Osteoblast (primary cell): ENCODE data around the gene FAM221B. TPM values are rescaled to one million over a fixed set of nuclear protein-coding genes. Genes with fewer than 3 reads are reported as not detected.

Experiments
- DNase-seq: peaks from one replicate; pipeline ENCODE4 v3.0.0; 2011; ENCODE audit warnings: low spot score, mixed read lengths; ENCODE audit not compliant: insufficient read length; ENCODE audit errors: missing footprints
- H2AFZ ChIP-seq: 2 replicates; pipeline ENCODE4 v1.6.0; 2011; ENCODE audit warnings: mild to moderate bottlenecking, low read length
- H3K27ac ChIP-seq: 2 replicates; pipeline ENCODE4 v1.5.1; 2011; ENCODE audit warnings: mild to moderate bottlenecking, low read depth, low read length, moderate library complexity
- H3K27me3 ChIP-seq: 2 replicates; pipeline ENCODE4 v1.6.0; 2012; ENCODE audit warnings: mild to moderate bottlenecking, control low read depth, inconsistent platforms, low read length, moderate library complexity; ENCODE audit not compliant: insufficient read depth
- H3K36me3 ChIP-seq: 2 replicates; pipeline ENCODE4 v1.5.1; 2011; ENCODE audit warnings: mild to moderate bottlenecking, low read length, control low read depth, moderate library complexity; ENCODE audit not compliant: insufficient read depth
- H3K4me1 ChIP-seq: 2 replicates; pipeline ENCODE4 v1.5.1; 2011; ENCODE audit warnings: mild to moderate bottlenecking, low read length, control low read depth, moderate library complexity; ENCODE audit not compliant: insufficient read depth
- H3K4me2 ChIP-seq: 2 replicates; pipeline ENCODE4 v1.6.0; 2011; ENCODE audit warnings: mild to moderate bottlenecking, low read length; ENCODE audit not compliant: insufficient read depth
- H3K4me3 ChIP-seq: fragments of 200-600 bp; sonication (generic); 3 replicates; pipeline ENCODE4 v1.5.1; 2012; ENCODE audit warnings: mild to moderate bottlenecking, low read length, inconsistent platforms; ENCODE audit not compliant: insufficient read depth
- H3K79me2 ChIP-seq: 2 replicates; pipeline ENCODE4 v1.6.0; 2012; ENCODE audit warnings: mild to moderate bottlenecking, low read length, control low read depth, inconsistent platforms; ENCODE audit not compliant: insufficient read depth
- H3K9me3 ChIP-seq: 2 replicates; pipeline ENCODE4 v1.5.1; 2011; ENCODE audit warnings: low read depth, low read length, control low read depth
- H4K20me1 ChIP-seq: 2 replicates; pipeline ENCODE4 v1.6.0; 2012; ENCODE audit warnings: mild to moderate bottlenecking, low read length, control low read depth; ENCODE audit not compliant: insufficient read depth
- CTCF ChIP-seq: IDR thresholded peaks from 2 replicates; pipeline ENCODE4 v1.5.1; 2011; ENCODE audit warnings: mild to moderate bottlenecking, low read depth, low read length, moderate library complexity; ENCODE audit errors: extremely low read depth
- total RNA-seq: library from RNA; depleted of rRNA; stranded (reverse); fragments of >200 nt; gene quantifications from 2 replicates; pipeline ENCODE4 v1.2.3, GENCODE V29; 2012

The FAM221B gene
- total RNA-seq, 1 donor = not detected

- H2AFZ ChIP-seq = no peak overlapping the region
- peak overlapping the region; percentile 78 for H3K4me2 ChIP-seq
- no peak for TF ChIP-seq CTCF
These were observed 36.3 kb downstream of the FAM221B start for GRCh38 chr9:35792024-35792813.

DNA sequence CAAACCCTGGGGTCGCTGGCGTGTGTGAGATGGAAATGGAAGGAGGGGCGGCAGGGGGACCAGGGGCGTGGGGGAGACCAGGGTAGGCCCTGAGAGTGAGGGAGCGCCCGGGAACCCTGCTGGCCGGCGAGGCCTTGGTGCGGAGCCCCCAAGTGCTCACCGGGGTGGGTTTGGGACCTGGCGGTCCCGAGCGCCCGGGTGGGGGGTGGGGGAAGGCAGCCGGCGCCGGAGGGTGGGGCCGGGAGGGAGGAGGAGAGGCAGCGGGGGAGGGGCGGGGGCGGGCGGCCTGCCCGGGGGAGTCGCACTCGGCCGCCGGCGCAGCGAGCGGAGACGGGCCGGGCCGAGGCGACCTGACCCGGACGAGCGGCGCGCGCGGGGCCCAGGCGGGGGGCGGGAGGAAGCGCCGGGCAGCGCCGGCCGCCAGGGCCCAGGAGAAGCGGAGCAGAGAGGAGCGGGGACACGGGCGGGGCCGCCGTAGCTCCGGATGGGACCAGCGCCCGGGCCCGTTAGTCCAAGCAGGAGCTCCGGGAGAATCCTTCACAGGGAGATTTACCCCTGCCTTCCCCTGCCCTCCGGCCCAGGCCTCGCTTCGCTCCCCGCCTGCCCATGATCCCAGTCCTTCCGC lies 37.1 kb downstream of the FAM221B start, which contains the start of gene NPR2:
NPR2 (plus strand) TSS at position 295 of the 625 bp plus-strand sequence. CDS start 818 bp downstream, outside the sequence.
- no peaks in the 10 kb centered on the region for H3K9me3 ChIP-seq
- peak; percentile 91 for DNase-seq

More at GRCh38 chr9:35792024-35792813, 36.3 kb downstream of the FAM221B start:
- no peaks in the 10 kb centered on the region for H3K9me3 ChIP-seq
- peak overlapping the region; percentile 74 for H3K4me3 ChIP-seq
- H3K27ac ChIP-seq = no peak overlapping the region
- no peaks in the 10 kb centered on the region for H4K20me1 ChIP-seq
- no peaks in the 10 kb centered on the region for H3K27me3 ChIP-seq
- peaks cover 48% of the 10 kb centered on the region for H3K79me2 ChIP-seq
- peaks cover 42% of the 10 kb centered on the region for H3K4me1 ChIP-seq
- peak; percentile 69 for DNase-seq
- H3K36me3 ChIP-seq = no peaks in the 10 kb centered on the region

DNA sequence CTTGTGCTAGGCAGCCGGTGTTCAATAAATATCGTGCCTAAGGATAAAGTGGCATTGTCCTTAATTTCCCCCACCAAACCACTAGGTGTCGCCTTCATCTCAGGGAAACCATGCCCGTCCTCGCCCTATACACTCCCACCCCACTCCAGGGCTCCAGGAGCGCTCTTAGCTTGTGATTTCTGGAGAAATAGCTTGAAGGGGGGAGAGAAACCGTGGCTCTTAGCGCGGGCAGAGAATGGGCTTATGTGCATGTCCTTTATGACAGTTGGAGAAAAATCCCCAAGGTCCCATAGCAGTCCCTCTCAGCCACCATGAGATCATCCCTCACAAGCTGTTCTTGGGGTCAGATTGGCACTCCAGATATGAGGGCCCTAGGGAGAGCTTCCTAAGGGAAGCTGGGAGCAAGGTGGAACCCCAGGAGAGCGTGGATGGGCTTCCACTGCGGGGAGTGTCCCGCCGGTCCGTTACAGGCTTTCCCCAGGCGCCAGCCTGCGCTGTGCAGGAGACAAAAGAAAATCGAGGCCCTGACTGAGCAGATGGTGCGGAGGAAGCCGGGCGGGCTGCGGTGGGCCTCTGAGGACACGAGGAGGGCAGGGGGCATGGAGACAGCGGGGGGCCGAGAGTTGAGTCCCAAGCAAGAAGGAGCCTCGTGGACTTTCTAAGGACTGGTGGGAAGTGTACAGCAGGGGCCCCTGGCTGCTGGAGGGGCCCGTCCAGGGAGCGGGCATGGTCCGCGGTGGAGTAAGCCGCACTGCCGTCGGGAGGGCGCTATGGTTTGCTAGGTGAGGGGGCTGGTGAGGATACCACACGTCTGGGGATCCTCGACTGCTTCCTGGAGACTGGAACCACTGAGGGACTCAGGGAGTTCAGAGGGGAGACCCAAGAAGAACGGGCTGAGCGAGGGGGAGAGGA lies 37.9 kb downstream of the FAM221B start:
- H2AFZ ChIP-seq = peak overlapping the region; percentile 85
- peaks cover 35% of the 10 kb centered on the region for H3K79me2 ChIP-seq
- no peaks in the 10 kb centered on the region for H3K36me3 ChIP-seq
- peak; percentile 91 for TF ChIP-seq CTCF
- H3K4me3 ChIP-seq = peak overlapping the region; percentile 60
- H3K27ac ChIP-seq = no peak overlapping the region
- DNase-seq = peak; percentile 97
- no peaks in the 10 kb centered on the region for H3K9me3 ChIP-seq
- peaks cover 42% of the 10 kb centered on the region for H3K4me1 ChIP-seq
- no peaks in the 10 kb centered on the region for H4K20me1 ChIP-seq
- H3K27me3 ChIP-seq = peaks cover 5% of the 10 kb centered on the region
- H3K4me2 ChIP-seq = peak overlapping the region; percentile 76

More for the DNA sequence above, 37.1 kb downstream of the FAM221B start, which contains the start of gene NPR2:
- Histone ChIP-seq H3K27ac (no peak within 1 kb of the TSS), H3K36me3 (no peaks in the 10 kb centered on the region), H4K20me1 (no peaks in the 10 kb centered on the region), H3K4me1 (peaks cover 42% of the 10 kb centered on the region), H3K4me3 (peak within 1 kb of the TSS; percentile 74), H2AFZ (peak within 1 kb of the TSS; percentile 85), H3K4me2 (peak within 1 kb of the TSS; percentile 78), H3K27me3 (no peaks in the 10 kb centered on the region), H3K79me2 (peaks cover 40% of the 10 kb centered on the region)
- no peak for TF ChIP-seq CTCF
